Upper lobe of right lung (tissue), 1 donor: ENCODE data around the gene TNFRSF13B. TPM values are rescaled to one million over a fixed set of nuclear protein-coding genes. Genes with fewer than 3 reads are reported as not detected.

Experiments used
- ATAC-seq: fragments of 200-7000 bp; cut with Tn5 transposase; one replicate; pipeline ENCODE4 v1.9.1; 2020; ENCODE audit warnings: mild to moderate bottlenecking, moderate library complexity
- DNase-seq: peaks from one replicate; pipeline ENCODE4 v3.0.0-alpha.2; 2020
- H3K27ac ChIP-seq: fragments of 200-600 bp; one replicate; pipeline ENCODE4 v1.8.0; 2022
- H3K27me3 ChIP-seq: fragments of 200-600 bp; one replicate; pipeline ENCODE4 v1.8.0; 2022; ENCODE audit warnings: mild to moderate bottlenecking
- H3K36me3 ChIP-seq: fragments of 200-600 bp; one replicate; pipeline ENCODE4 v1.8.0; 2022
- H3K4me1 ChIP-seq: fragments of 200-600 bp; one replicate; pipeline ENCODE4 v1.8.0; 2022
- H3K4me3 ChIP-seq: fragments of 200-600 bp; one replicate; pipeline ENCODE4 v1.8.0; 2022; ENCODE audit warnings: mild to moderate bottlenecking
- H3K9me3 ChIP-seq: fragments of 200-600 bp; one replicate; pipeline ENCODE4 v1.8.0; 2022
- intact Hi-C: fragments of 100-400 bp; cut with DNase I; formaldehyde crosslinking; loops from one replicate; pipeline ENCODE4 v1.11.0; 2022
- total RNA-seq: library from RNA; stranded (reverse); fragmentation: NEBNext Ultra II Directional; extraction: Animal tissue kit (Norgen Biotek cat#: 25700); gene quantifications from one replicate; pipeline ENCODE4 v1.2.1, GENCODE V29; 2021
- TF ChIP-seq, protein P1 (sequence below): fragments of 200-600 bp; IDR thresholded peaks from one replicate; pipeline ENCODE4 v1.8.0; 2022; ENCODE audit warnings: antibody characterized with exemption
- donor health status: DM: no; HTN: yes; CAD: no; lungs with severe emphysema.

TNFRSF13B gene
- total RNA-seq, 1 donor from 2014 or later: not detected

DNA sequence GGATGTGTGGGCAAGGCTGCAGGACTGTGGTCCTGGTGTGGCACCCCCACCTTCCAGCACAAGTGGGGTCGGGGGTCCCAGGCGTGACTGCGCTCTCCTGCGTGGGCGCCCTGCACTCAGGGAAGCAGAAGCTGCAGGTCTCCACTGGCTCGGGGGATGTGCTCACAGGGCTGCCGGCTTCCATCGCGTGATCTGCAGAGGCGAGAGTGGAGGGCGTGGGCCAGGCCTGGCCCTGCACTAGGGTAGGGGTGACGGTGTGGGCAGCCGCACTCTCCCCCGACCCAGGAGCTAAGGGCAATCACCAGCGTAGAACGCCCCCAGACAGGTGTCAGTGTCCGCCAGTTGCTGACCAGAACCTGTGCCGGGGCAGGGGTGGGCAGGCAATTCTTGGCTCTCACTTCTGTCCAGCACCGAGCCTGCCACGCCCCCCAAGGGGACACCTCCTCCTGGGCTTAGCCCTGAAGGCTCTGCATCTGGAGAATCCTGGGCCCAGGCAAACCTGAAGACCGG is 32.3 kb downstream of the TNFRSF13B start:
- intact Hi-C loops: no loop called here
- Histone ChIP-seq H3K4me3 (no peak overlapping the region), H3K27ac (no peak overlapping the region), H3K36me3 (no peaks in the 10 kb centered on the region), H3K27me3 (no peaks in the 10 kb centered on the region), H3K4me1 (no peaks in the 10 kb centered on the region), H3K9me3 (no peaks in the 10 kb centered on the region)
- TF ChIP-seq, protein P1, sequence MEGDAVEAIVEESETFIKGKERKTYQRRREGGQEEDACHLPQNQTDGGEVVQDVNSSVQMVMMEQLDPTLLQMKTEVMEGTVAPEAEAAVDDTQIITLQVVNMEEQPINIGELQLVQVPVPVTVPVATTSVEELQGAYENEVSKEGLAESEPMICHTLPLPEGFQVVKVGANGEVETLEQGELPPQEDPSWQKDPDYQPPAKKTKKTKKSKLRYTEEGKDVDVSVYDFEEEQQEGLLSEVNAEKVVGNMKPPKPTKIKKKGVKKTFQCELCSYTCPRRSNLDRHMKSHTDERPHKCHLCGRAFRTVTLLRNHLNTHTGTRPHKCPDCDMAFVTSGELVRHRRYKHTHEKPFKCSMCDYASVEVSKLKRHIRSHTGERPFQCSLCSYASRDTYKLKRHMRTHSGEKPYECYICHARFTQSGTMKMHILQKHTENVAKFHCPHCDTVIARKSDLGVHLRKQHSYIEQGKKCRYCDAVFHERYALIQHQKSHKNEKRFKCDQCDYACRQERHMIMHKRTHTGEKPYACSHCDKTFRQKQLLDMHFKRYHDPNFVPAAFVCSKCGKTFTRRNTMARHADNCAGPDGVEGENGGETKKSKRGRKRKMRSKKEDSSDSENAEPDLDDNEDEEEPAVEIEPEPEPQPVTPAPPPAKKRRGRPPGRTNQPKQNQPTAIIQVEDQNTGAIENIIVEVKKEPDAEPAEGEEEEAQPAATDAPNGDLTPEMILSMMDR: no peak
- peak; percentile 60 for DNase-seq
- ATAC-seq: no peak

DNA sequence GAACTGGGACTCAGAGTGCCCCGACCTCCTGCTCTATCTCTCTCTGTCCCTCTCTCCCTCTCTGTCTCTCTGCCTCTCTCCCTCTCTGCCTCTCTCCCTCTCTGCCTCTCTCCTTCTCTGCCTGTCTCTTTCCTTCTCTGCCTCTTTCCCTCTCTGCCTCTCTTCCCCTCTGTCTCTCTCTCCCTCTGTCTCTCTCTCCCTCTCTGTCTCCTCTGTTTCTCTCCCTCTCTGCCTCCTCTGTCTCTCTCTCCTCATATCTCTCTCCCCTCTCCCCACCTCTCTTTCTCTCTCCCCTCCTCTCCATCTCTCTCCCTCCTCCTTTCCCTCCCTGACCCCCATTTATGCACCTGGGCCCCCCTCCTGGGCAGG is 32.7 kb downstream of the TNFRSF13B start:
- no peaks in the 10 kb centered on the region for H3K36me3 ChIP-seq
- H3K27ac ChIP-seq: no peak overlapping the region
- intact Hi-C loops: no loop called here
- no peak for DNase-seq
- H3K27me3 ChIP-seq: no peaks in the 10 kb centered on the region
- no peaks in the 10 kb centered on the region for H3K9me3 ChIP-seq
- no peak overlapping the region for H3K4me3 ChIP-seq
- no peak for ATAC-seq
- H3K4me1 ChIP-seq: no peaks in the 10 kb centered on the region
- TF ChIP-seq, protein P1: no peak

DNA sequence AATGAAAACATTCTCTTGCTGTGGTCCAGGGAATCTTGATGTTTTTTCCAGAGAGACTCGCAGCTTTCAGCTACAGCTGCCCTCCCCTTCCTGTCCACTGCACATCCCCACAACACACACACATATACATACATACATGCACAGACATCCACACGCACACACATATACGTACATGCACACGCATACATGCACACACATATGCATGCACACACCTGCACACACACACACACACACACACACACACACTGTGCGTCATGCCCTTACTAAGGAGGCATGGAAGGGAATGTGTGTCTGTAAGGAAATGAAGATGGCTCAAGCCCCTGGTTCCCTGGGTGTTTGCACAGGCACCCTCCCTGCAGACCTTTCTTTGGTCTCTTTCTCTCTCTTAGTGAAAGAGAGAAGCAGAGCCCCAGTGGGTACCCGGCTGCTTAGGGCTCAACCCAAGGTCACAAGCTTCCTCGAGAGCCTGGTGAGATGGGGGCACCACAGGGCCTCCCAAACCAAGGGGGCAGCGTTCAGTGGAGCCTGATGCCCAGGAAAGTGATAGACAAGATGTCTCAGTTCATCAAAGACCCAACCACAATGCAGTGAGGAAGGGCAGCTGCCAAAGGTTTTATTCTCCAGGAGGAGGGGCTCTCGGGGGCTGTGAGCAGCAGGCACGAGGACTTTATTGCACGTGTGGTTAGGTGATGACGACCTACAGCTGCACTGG is 33.3 kb downstream of the TNFRSF13B start:
- no peaks in the 10 kb centered on the region for H3K4me1 ChIP-seq
- H3K27me3 ChIP-seq: no peaks in the 10 kb centered on the region
- no peak for ATAC-seq
- no peak for DNase-seq
- no peaks in the 10 kb centered on the region for H3K9me3 ChIP-seq
- no peak overlapping the region for H3K27ac ChIP-seq
- no peak overlapping the region for H3K4me3 ChIP-seq
- intact Hi-C loops: no loop called here
- TF ChIP-seq, protein P1: no peak
- no peaks in the 10 kb centered on the region for H3K36me3 ChIP-seq

DNA sequence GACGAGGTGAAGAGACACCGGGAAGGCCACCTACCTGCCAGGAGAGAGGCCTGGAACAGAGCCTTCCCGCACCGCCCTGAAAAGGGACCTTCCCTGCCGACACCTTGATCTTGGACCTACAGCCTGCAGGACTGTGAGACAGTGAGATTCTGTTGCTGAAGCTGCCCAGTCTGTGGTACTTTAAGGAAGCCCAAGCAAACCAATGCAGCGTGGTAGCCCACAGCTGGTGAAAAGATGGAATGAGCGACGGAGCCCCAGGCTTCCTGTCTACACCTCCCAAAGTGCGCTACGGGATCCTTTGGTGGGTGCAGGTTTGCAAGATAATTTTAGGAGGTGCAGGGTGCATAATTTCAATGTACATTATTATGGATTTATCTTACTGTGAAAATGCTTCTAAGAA is 33.9 kb downstream of the TNFRSF13B start:
- H3K9me3 ChIP-seq: no peaks in the 10 kb centered on the region
- no peaks in the 10 kb centered on the region for H3K36me3 ChIP-seq
- H3K27ac ChIP-seq: no peak overlapping the region
- intact Hi-C loops: no loop called here
- ATAC-seq (no peak), DNase-seq (no peak)
- TF ChIP-seq, protein P1: no peak
- H3K4me3 ChIP-seq: no peak overlapping the region
- no peaks in the 10 kb centered on the region for H3K4me1 ChIP-seq
- H3K27me3 ChIP-seq: no peaks in the 10 kb centered on the region

DNA sequence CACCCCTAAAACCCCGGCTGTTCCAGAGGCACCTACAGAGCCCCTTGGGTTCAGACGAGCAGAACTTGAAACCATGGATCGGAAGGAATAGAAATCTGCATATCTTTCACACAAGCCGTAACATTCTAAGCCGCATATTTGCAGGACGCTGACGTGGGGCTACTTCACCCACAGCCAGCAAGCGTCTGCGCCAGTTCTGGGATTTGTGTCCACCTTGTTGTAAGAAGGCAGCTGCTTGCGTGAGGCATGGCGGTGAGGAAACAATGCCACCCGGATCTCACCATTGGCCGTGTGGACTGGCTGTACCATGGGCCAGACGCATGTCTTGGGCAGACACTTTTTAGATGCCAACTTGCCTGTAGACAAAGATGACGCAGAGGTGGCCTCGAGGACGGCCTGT is 34.5 kb downstream of the TNFRSF13B start:
- intact Hi-C loops: no loop called here
- Histone ChIP-seq H3K27me3 (no peaks in the 10 kb centered on the region), H3K4me3 (no peak overlapping the region), H3K9me3 (no peaks in the 10 kb centered on the region), H3K27ac (no peak overlapping the region), H3K4me1 (no peaks in the 10 kb centered on the region), H3K36me3 (no peaks in the 10 kb centered on the region)
- DNase-seq: no peak
- TF ChIP-seq, protein P1: no peak
- no peak for ATAC-seq
